ENCODE measurements around the gene NR1I2.

The NR1I2 gene

GRCh38 chr3:119781330-119782198 is at the start of gene NR1I2:
Gene NR1I2, plus strand, starts transcription at chr3:119782101.
- DNase-seq (ENCODE audit: low read depth in 2 of 2): no peak

GRCh38 chr3:119733812-119734211 is 48.1 kb upstream of the NR1I2 start:
- DNase-seq (ENCODE audit: low read depth in 2 of 2): no peak

GRCh38 chr3:119738741-119739140 is 43.2 kb upstream of the NR1I2 start:
- DNase-seq (ENCODE audit: low read depth in 2 of 2): no peak

- no peak for DNase-seq (ENCODE audit: low read depth in 2 of 2)
These were observed 40.0 kb upstream of the NR1I2 start for GRCh38 chr3:119741657-119742590.

GRCh38 chr3:119743921-119744320 is 38.0 kb upstream of the NR1I2 start:
- DNase-seq (ENCODE audit: low read depth in 2 of 2): no peak

GRCh38 chr3:119745942-119746341 is 36.0 kb upstream of the NR1I2 start:
- no peak for DNase-seq (ENCODE audit: low read depth in 2 of 2)

GRCh38 chr3:119746423-119746822 is 35.5 kb upstream of the NR1I2 start:
- no peak for DNase-seq (ENCODE audit: low read depth in 2 of 2)

GRCh38 chr3:119747357-119747756 is 34.5 kb upstream of the NR1I2 start:
- DNase-seq (ENCODE audit: low read depth in 2 of 2): no peak

GRCh38 chr3:119748991-119749390 is 32.9 kb upstream of the NR1I2 start:
- no peak for DNase-seq (ENCODE audit: low read depth in 2 of 2)

GRCh38 chr3:119751423-119751822 is 30.5 kb upstream of the NR1I2 start:
- DNase-seq (ENCODE audit: low read depth in 2 of 2): no peak

- no peak for DNase-seq (ENCODE audit: low read depth in 2 of 2)
These were observed 21.9 kb upstream of the NR1I2 start for GRCh38 chr3:119759962-119760361.

- no peak for DNase-seq (ENCODE audit: low read depth in 2 of 2)
These were observed 19.0 kb upstream of the NR1I2 start for GRCh38 chr3:119762876-119763275.

GRCh38 chr3:119763466-119763865 is 18.4 kb upstream of the NR1I2 start:
- DNase-seq (ENCODE audit: low read depth in 2 of 2): no peak

GRCh38 chr3:119765239-119765638 is 16.7 kb upstream of the NR1I2 start:
- DNase-seq (ENCODE audit: low read depth in 2 of 2): no peak

GRCh38 chr3:119767936-119768601 is 13.8 kb upstream of the NR1I2 start:
- DNase-seq (ENCODE audit: low read depth in 2 of 2): no peak

- DNase-seq (ENCODE audit: low read depth in 2 of 2): no peak
These were observed 13.1 kb upstream of the NR1I2 start for GRCh38 chr3:119768668-119769393.

- no peak for DNase-seq (ENCODE audit: low read depth in 2 of 2)
These were observed 12.3 kb upstream of the NR1I2 start for GRCh38 chr3:119769394-119770149.

- no peak for DNase-seq (ENCODE audit: low read depth in 2 of 2)
These were observed 7.5 kb upstream of the NR1I2 start for GRCh38 chr3:119774444-119774843.

GRCh38 chr3:119776304-119776703 is 5.6 kb upstream of the NR1I2 start:
- no peak for DNase-seq (ENCODE audit: low read depth in 2 of 2)

GRCh38 chr3:119778176-119778575 is 3.7 kb upstream of the NR1I2 start:
- DNase-seq (ENCODE audit: low read depth in 2 of 2): no peak

GRCh38 chr3:119778811-119779210 is 3.1 kb upstream of the NR1I2 start:
- DNase-seq (ENCODE audit: low read depth in 2 of 2): no peak
